Left ventricle myocardium inferior (tissue), 1 donor: ENCODE results near the gene FANCC. TPM values are rescaled to one million over a fixed set of nuclear protein-coding genes. Genes with fewer than 3 reads are reported as not detected.

Source experiments
- DNase-seq: peaks from one replicate; pipeline ENCODE4 v3.0.0-alpha.2; 2020
- H3K27ac ChIP-seq: fragments of 200-600 bp; replicated peaks from 2 replicates; pipeline ENCODE4 v1.8.0; 2021
- H3K27me3 ChIP-seq: fragments of 200-600 bp; 2 replicates; pipeline ENCODE4 v1.8.0; 2021; ENCODE audit warnings: low read depth
- H3K36me3 ChIP-seq: fragments of 200-600 bp; 2 replicates; pipeline ENCODE4 v1.8.0; 2021
- H3K4me1 ChIP-seq: fragments of 200-600 bp; 2 replicates; pipeline ENCODE4 v1.8.0; 2021
- H3K4me3 ChIP-seq: fragments of 200-600 bp; 2 replicates; pipeline ENCODE4 v1.8.0; 2021; ENCODE audit warnings: mild to moderate bottlenecking, moderate library complexity
- H3K9me3 ChIP-seq: fragments of 200-600 bp; replicated peaks from 2 replicates; pipeline ENCODE4 v1.8.0; 2021
- CTCF ChIP-seq: fragments of 200-600 bp; IDR thresholded peaks from 2 replicates; pipeline ENCODE4 v1.8.0; 2021; ENCODE audit warnings: antibody characterized with exemption, mild to moderate bottlenecking, borderline replicate concordance
- intact Hi-C: fragments of 100-400 bp; cut with micrococcal nuclease; formaldehyde crosslinking; loops from one replicate; pipeline ENCODE4 v1.11.0; 2022
- total RNA-seq: library from RNA; stranded (reverse); fragmentation: NEBNext Ultra II Directional; extraction: Animal tissue kit (Norgen Biotek cat#: 25700); gene quantifications from one replicate; pipeline ENCODE4 v1.2.1, GENCODE V29; 2021
- donor health status: DM: no; HTN: yes; CAD: no; lungs with severe emphysema.

Gene FANCC
- total RNA-seq, 1 donor from 2014 or later: 4.1 TPM

- Histone ChIP-seq H3K27me3 (no peaks in the 10 kb centered on the region), H3K9me3 (no peaks in the 10 kb centered on the region), H3K27ac (no peak overlapping the region), H3K4me3 (no peak overlapping the region), H3K36me3 (no peaks in the 10 kb centered on the region), H3K4me1 (no peaks in the 10 kb centered on the region)
- DNase-seq: no peak
- no peak for TF ChIP-seq CTCF
- intact Hi-C loops: no loop called here
These were observed 139.9 kb downstream of the FANCC start for GRCh38 chr9:95177617-95178016.

- TF ChIP-seq CTCF: no peak
- DNase-seq: no peak
- Histone ChIP-seq H3K4me3 (no peak overlapping the region), H3K9me3 (no peaks in the 10 kb centered on the region), H3K4me1 (no peaks in the 10 kb centered on the region), H3K27me3 (no peaks in the 10 kb centered on the region), H3K27ac (no peak overlapping the region), H3K36me3 (no peaks in the 10 kb centered on the region)
- intact Hi-C loops: no loop called here
These were observed 140.7 kb downstream of the FANCC start for GRCh38 chr9:95176755-95177319.

- Histone ChIP-seq H3K4me1 (peaks cover 6% of the 10 kb centered on the region), H3K36me3 (no peaks in the 10 kb centered on the region), H3K4me3 (no peak overlapping the region), H3K9me3 (no peaks in the 10 kb centered on the region), H3K27ac (no peak overlapping the region), H3K27me3 (no peaks in the 10 kb centered on the region)
- no peak for DNase-seq
- no peak for TF ChIP-seq CTCF
- intact Hi-C loops: no loop called here
These were observed 142.0 kb downstream of the FANCC start for GRCh38 chr9:95175523-95175922.

GRCh38 chr9:95174038-95174437, 143.5 kb downstream of the FANCC start:
- no peaks in the 10 kb centered on the region for H3K36me3 ChIP-seq

DNA sequence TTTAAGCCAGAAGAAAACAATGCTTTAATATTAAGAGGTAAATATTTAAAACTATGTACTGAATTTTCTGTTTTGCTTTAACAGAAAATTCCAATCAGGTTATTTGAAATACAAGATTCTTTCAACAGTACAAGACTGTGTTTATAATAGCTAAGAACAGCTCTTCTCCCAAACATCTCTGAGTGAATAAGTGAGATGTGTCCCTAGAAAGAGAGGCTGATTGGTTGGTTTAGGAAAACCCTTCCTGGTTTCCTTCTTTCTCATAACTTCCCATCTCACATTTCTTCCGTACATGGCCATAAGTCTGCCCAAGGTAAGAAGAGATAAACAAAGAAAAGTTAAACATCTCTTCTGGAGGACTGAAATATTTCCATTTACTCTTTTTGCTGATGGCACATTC, 145.9 kb downstream of the FANCC start:
- intact Hi-C loops: no loop called here
- TF ChIP-seq CTCF: no peak
- Histone ChIP-seq H3K27me3 (no peaks in the 10 kb centered on the region), H3K4me3 (no peak overlapping the region), H3K36me3 (no peaks in the 10 kb centered on the region), H3K27ac (no peak overlapping the region), H3K9me3 (no peaks in the 10 kb centered on the region), H3K4me1 (peaks cover 6% of the 10 kb centered on the region)
- no peak for DNase-seq

More at GRCh38 chr9:95174038-95174437, 143.5 kb downstream of the FANCC start:
- H3K4me1 ChIP-seq: peaks cover 6% of the 10 kb centered on the region
- intact Hi-C loops: no loop called here
- no peak for TF ChIP-seq CTCF
- H3K27me3 ChIP-seq: no peaks in the 10 kb centered on the region
- H3K4me3 ChIP-seq: no peak overlapping the region
- H3K27ac ChIP-seq: no peak overlapping the region
- H3K9me3 ChIP-seq: no peaks in the 10 kb centered on the region
- DNase-seq: no peak
